ENCODE results near the gene MCTP2.

MCTP2 gene

DNA sequence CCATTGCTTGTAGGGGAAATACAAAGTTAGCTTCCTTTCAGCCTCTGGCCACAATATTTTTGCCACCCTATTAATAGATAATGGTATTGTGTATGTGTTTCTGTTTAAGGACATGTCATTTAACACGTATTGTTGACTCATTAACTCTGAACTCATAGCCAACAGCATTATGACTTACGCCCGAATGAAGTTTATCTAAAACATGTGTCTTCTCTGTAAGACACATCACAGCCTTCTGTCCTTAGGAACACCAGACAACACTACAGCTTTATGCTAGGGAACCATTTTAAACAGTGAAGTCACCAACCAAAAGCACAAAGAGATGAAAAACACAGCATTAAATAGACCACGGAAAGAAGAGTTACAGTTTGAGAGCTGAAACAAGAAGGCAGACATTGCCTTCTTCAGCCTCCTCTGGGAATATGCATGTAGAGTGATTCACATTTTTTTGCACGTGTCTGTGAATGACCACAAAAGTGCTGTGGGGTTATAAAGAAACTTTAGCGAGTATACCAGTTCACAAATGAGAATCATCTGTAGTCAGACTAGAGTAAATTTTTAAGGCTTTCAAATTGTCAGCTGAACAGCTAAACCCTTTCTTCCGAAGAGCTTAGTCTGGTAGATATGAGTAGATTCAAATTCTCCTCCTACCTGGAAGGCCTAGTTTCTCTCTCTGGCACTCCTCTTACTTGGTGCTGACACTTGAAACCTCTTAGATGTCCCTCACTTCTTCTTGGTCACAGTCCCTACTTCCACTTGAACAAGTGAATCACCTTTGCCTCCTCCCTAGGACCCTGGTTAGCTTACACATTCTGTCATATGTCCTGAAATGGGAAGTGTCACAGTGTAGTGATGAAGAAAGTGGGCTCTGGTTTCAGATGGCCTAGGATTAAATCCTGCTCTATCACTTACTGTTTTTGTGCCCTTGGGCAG lies 32.2 kb downstream of the MCTP2 start:
- peak; percentile 68 to 69 for DNase-seq (ENCODE audit: low read depth in 2 of 2)

DNA sequence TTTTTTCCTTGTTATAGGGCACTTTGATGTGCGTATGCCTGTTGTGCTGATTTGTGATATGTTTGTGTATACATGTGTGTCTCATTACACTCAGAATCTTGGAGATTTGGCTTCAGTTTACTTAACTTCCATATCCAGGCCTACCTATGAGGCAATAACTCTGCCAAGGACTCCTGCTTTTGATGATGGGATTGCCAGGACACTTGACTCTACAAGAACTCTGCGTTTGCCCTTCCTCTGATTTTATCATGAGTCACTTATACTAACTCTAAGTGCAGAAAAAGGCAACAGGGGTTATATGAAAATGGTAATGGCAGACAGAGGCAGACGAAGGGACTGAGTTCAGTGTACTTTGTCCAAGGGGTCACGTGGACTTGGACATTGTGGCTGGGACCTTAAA lies 33.6 kb downstream of the MCTP2 start:
- DNase-seq (ENCODE audit: low read depth in 2 of 2): no peak

DNA sequence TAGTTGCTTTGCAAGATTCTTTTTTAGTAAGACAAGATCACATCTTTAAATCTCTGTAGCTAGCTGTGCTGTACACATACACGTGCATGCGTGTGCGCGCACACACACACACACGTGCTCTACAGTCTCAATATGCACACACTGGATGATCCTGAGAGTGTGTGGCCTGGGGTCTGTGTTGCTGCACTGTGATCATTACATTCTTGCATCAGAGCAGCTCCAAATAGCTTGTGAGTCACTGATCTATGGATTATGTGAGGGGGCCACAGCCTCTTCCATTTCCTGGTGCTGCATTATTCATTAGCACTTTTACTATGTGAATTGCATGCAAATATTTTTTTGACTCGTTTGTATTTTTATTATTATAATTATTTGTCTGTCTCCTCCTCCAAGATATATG lies 34.6 kb downstream of the MCTP2 start:
- DNase-seq (ENCODE audit: low read depth in 2 of 2): peak; percentile 17 to 18

DNA sequence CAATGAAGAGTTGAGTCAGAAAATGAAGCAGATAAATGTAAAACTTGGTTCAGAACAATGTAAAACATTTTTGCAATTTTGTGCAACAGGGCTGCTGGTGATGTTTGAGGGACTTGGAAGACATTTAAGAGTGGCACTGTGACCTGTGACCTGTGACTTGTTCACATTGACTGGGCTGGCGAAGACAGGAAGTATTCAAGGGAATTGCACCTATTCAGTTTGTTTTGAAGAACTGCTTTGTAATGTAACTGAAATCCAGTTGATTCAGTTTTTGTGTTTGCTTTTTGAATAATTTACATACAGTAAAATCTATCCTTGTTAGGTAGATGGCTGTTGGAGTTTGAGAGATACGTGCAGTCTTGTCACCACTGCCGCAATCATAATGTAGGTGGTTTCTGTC lies 35.4 kb downstream of the MCTP2 start:
- no peak for DNase-seq (ENCODE audit: low read depth in 2 of 2)

DNA sequence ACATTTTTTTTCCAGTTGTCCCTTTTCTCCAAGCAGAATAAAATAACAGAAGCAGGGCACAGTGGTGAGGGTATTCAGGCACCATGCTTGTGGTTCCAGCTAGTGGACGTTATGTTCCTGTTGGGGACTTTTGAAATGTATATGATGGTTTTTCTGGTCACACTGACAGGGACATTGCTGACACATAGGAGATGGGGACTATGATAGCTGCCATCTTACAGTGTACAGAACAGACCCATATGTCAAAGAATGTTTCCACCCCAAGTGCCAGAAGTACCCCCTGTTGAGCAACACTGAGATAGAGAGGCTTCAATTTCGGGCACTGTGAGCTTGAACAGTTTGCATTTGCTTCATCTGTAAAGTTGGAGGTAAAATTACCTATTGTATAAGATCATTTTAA lies 38.6 kb downstream of the MCTP2 start:
- no peak for DNase-seq (ENCODE audit: low read depth in 2 of 2)

DNA sequence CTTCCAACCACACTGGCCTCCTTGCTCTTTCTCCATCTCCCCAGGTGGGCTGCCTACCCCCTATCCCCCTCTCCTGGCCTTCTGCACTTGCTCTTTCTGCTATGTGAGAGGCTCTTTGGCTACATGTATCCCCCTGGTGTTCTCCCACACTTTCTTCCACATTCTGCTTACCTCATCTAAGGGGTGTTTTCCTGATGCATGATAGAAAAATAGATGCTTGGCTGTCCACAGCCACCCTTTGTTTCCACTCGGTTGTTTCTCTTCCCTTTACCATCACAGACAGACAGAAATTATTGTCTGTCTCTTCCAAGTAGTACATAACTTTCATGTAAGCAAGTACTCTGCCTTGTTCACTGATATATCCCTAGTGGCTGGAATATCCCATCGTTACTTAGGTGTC lies 39.2 kb downstream of the MCTP2 start:
- DNase-seq (ENCODE audit: low read depth in 2 of 2): no peak

DNA sequence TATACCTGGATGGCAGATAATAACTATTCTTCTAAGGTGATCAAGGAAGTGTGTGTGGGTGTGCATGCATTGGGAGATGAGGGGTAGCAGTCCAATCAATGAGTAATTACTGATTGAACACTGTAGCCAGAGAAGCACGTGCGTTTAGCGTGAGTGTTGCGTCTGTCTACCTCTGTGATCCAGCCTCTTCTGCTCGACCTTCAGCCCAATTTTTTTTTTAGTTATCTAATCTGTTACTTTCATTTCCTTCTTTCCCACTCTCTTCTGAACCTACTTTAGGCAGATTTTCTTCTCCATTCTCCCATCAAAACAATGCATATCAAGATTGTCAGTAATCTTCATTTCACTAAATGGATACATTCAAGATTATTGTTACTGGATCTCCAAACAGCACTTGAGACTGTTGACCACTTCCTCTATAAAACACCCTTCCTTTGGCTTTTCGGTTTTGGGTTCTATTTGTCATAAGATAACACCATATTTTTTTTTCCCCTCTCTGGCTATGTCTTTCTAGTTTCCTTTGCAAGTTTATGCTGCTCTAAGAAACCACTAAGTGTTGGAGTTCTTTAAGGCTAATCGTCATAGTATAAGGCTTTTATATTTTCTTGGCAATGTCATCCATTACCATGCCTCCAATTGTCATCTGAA lies 41.0 kb downstream of the MCTP2 start:
- no peak for DNase-seq (ENCODE audit: low read depth in 2 of 2)

DNA sequence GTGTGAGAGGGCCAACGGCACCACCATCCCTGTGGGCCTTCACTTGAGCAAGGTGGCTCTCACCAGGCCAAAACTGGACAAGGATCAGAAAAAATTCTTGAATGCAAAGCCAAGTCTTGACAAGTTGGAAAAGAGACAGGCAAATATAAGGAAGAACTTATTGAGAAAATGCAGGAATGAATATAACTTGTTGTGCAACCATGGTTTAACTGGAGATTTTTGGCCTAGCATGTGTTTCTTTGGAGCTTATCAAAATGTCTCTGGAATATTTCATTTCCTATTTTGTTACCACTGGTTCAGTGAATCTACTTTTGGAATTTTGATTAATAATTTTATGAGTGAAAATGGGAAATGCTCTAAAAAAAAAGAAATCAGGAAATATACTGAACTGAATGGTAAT lies 42.5 kb downstream of the MCTP2 start:
- no peak for DNase-seq (ENCODE audit: low read depth in 2 of 2)

DNA sequence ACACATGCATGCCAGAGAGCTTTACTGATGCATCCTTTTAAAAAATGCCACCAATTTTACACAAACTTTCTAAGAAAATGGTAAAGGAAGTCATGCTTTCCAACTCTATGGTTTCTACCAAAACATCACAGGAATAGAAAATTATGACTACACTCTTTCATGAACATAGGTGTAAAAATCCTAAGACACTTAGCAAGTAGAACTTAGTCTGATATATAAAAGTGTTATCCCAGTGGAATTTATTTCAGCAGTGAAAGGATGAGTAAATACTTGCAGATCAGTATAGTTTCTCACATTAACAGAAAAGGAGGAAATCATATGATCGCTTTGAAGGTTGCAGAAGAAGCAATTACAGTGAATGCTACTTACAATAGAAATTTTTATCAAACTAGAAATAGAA lies 43.4 kb downstream of the MCTP2 start:
- no peak for DNase-seq (ENCODE audit: low read depth in 2 of 2)

DNA sequence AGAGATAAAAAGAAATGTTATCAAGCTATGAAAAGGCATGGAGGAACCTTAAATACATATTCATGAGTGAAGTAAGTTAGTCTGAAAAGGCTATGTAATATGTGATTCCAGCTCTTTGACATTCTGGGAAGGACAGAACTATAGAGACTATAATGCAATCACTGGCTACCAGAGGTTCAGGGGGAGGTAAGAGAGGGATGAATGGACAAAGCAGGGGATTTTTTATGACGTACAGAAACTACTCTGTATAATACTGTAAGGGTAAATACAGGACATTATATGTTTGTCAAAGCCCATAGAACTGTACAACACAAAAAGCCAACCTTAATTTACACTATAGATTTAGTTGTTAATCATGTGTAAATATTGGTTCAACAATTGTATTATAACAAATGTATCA lies 46.1 kb downstream of the MCTP2 start:
- DNase-seq (ENCODE audit: low read depth in 2 of 2): no peak

DNA sequence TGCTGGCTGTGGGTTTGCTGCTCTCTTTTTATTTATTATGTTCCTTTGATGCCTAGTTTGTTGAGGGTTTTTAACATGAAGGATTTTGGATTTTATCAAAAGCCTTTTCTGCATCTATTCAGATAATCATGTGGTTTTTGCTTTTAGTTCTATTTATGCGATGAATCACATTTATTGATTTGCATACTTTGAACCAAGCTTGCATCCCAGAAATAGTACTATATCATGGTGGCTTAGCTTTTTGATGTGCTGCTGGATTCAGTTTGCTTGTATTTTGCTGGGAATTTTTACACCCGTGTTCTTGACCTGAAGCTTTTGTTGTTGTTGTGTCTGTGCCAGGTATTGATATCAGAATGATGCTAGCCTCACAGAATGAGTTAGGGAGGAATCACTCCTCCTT lies 48.4 kb downstream of the MCTP2 start:
- DNase-seq (ENCODE audit: low read depth in 2 of 2): no peak

DNA sequence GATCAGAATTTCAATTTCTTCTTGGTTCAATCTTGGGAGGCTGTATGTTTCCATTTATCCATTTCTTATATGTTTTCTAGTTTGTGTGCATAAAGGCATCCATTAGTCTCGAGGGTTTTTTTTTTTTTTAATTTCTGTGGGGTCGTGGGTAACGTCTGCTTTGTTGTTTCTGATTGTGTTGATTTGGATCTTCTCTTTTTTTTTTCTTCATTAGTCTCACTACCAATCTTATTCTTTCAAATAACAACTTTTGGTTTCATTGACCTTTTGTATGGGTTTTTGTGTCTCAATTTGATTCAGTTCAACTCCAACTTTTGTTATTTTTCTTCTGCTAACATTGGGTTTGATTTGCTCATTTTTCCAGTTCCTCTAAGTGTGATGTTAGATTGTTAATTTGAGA lies 48.9 kb downstream of the MCTP2 start:
- DNase-seq (ENCODE audit: low read depth in 2 of 2): no peak

DNA sequence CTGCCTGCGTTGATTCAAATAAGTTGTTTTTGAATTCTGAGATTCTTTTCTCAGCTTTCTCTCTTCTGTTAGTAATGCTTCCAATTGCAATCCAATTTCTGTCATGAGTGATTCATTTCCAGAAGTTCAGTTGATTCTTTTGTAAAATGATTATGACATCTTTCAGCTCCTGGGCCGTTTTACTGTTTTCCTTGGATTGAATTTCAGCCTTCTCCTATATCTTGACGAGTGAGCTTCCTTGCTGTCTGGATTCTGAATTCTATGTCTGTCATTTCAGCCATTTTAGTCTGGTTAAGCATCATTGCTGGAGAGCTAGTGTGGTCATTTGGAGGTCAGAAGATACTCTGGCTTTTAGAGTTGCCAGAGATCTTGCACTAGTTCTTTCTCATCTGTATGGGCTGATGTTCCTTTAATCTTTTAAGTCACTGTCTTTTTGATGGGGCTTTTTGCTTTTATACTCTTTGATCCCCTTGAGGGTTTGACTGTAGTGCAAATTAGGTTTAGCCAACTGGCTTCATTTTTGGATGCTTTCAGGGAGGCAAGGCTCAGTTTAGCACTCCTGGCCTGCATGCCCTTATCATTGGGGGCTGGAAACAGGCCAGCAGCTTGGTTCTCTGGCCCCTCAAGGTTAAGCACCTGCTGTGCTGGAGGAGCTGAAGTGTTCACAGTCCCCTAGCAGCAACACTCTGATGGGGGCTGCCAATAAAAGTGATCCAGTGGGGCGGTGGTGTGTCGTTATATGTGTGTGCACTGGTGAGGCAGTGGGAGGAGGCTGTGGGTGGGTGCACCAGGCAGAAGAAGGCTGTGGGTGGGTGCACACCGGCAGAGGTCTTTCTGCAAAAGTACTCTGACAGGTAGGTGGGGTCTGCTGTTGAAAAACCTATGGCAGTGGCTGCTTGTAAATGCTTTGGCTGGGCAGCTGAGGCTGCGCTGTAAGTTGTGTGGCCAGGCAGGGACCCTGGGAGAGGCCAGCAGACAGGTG lies 51.2 kb downstream of the MCTP2 start:
- no peak for DNase-seq (ENCODE audit: low read depth in 2 of 2)

DNA sequence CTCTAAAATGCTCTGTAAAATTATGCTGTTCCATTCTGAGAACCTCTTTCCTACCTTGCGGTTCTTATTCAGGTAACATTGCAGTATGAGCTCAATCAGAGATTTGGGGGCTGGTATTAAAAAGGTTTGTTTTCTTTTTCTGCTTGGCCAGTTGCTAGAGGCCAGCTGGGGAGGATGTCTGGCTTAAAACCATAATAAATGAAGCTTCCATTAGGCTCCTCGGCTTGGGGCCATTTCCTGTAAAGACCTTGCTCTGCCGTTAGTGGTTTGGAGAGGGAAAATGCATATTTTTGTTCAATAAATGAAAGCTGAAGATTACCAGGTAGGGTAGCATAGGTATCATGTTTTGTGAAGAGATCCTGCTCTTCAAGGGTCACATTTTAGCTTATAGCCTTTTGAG lies 55.2 kb downstream of the MCTP2 start:
- DNase-seq (ENCODE audit: low read depth in 2 of 2): no peak

DNA sequence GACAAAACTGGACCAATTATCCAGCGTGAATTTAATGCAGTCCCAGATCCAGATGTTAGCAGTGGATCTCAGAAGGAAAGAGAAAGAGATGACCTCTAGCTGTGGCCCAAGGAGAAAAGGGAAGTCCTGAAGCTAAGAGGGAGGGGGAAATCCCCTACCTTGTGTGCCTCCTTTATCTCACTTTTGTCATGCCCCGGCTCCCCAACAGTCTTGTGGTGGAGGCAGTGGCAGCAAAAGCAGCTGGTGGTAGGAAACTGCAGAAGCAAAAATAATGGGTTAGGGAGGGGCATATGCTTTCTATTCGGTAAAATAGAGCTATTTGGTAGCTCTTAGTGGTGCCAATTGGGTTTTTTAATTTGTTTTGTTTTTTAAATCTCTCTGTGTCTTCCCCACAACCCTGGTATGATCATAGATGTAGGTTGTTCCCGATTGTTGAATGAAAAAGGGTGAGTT lies 56.5 kb downstream of the MCTP2 start:
- DNase-seq (ENCODE audit: low read depth in 2 of 2): no peak

DNA sequence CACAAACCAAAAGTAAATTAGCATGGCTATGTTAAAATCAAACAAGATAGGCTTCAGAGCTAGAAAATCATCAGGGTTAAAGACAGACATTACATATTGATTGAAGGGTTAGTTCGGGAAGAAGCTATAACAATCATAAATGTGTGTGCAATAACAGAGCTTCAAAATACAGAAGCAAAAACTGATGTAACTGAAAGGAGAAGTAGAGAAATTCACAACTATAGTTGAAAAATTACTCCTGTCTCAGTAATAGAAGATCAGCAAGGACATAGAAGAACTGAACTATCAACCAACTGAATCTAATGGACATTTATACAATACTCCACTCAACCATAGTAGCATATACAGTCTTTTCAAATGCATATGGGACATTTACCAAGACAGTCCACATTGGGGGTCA lies 59.4 kb downstream of the MCTP2 start:
- DNase-seq (ENCODE audit: low read depth in 2 of 2): no peak

DNA sequence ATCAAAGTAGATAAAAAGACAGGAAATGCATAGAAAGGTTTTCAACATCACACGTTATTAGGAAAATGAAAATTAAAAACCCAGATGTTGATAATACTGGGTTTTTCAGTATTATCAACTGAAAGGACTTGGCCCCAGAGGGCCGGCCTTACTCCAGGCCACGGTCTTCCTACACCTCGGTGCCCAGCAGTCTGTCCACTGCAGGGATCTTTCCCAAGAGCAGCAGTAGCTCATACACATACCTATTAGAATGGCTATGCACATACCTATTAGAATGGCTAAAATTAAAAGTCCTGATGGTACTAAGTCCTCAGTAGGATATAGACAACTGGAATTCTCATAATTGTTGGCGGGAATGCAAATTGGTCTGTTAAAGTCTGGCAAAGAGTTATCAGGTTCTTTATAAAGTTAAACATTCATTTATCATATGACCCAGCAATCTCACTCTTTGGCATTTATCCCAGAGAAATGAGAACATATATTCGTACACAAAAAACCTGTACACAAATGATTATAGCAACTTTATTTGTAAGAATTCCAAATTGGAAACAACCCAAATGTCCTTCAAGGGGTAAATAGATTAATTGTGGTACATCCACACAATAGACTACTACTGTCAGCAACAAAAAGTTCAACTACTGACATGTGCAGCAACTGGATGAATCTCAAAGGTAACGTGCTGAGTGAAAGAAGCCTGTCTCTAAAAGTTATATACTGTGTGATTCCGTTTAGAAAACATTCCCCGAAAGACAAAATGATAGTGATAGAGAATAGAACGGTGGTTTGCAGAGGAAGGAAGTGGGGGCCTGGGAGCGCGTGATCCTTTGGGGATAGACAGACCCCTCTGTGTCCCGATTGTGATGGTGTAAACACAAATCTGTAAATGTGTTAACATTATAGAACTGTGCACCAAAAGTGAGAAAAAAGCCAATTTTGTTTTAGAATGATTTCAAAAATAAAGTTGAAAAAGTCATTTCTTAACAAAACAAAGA lies 62.3 kb downstream of the MCTP2 start:
- DNase-seq (ENCODE audit: low read depth in 2 of 2): no peak

DNA sequence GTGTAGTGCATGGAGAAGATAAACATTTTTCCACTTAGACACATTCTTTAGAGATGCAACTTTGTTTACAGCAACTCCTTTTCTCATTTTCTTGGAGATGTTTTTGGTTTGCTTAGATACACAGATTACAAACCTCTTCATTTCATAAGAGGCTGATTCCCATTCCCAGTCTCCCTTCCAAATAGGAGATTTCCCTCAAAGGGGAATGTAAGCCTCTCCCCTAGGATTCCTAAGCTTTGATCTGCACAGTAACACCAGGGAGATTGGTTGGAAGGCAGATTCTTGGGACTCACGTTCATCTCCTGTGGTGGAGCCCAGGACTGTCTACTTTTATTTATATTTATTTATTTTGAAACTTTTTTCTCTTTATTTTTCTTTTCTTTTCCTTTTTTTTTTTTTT lies 63.2 kb downstream of the MCTP2 start:
- no peak for DNase-seq (ENCODE audit: low read depth in 2 of 2)

DNA sequence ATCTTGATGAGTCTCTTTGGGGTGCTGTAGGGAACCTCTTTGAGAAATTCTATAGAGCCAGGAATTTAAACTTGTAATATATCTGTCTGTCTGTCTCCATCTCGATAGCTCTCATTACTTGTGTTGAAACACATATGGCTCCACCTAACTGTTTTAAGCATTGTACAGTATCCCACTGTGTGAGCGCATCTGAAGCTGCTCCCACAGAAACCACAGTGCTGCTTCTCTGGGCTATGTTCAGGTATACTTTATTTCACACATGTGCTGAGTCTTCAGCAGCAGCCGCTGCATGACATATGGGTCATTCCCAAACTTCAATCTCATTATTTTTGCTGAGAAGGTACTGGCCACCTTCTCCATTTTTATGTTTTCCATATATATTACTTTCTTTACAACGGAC lies 63.9 kb downstream of the MCTP2 start:
- DNase-seq (ENCODE audit: low read depth in 2 of 2): no peak

DNA sequence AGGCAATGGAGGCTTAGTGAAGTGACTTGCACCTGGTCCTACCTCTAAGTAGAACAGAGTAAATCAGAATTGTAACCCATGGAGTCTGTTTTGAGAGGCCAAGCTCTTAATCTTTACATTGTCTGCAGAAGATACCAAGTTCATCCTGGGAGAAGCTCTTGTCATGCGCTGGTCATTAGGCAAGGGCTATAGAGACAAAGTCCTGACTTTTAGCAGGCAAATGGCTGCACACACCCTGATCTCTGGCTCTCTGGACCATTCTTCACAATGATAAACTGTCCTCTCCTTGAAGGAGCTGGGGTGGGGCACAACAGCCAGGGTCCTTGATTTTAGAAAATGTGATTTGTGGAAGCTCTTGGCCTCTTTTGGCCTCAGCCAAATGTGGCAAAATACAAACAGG lies 65.4 kb downstream of the MCTP2 start:
- DNase-seq (ENCODE audit: low read depth in 2 of 2): no peak

DNA sequence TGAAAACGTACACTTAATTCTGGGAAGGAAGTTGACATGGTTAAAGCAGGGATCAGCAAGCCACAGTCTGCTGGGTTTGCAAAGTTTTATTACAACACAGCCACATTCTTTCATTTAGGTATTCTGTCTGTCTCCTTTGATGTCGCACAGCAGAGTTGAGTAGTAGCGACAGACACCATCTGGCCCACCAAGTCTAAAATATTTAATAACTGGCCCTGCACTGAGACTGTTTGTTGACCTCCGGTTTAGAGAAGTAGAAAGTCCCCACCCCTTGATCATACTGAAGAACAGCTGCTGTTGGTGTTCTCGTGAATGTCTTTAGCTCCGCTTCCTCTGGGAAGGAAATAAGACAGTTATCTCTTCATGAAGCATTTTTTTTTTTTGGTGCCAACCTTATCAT lies 66.2 kb downstream of the MCTP2 start:
- DNase-seq (ENCODE audit: low read depth in 2 of 2): no peak
